ENCODE measurements around the gene CST2. TPM values are rescaled to one million over a fixed set of nuclear protein-coding genes. Genes with fewer than 3 reads are reported as not detected.
"Not testable (repeated sequence)": the region's sequence is repeated elsewhere in the genome, so short reads cannot be mapped to it uniquely, and the experiment has no call there.

CST2 gene
- total and polyA plus RNA-seq, 4 donors = 0.75 TPM; not detected in 3

DNA sequence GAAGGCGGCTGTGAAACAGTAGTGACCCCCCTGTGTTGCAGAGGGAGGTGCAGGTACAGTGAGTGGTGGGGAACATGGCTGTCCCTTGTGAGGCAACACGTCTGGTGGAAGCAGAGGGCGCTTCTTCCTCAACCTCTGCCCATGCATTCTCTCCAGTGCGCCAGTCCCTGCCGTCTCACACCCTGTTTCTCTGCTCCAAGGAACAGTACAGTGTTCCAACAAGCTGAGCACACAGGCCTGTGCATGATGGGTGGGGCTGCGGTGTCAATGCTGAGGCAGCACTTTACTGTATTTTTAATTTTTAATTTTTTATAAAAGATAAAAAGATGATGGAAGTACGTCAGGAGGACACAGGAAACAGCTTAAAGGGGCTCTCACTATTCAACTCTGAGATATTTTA is 32.5 kb downstream of the CST2 start:
- no peaks in the 10 kb centered on the region for H3K4me1 ChIP-seq (ENCODE audit: control insufficient read depth in 1 of 2, insufficient read depth in 2 of 2, low read length in 2 of 2)
- no peak for ATAC-seq (ENCODE audit: low FRiP score)
- H3K27ac ChIP-seq (ENCODE audit: low read depth in 1 of 2, low read length in 2 of 2) = no peak overlapping the region
- H3K9me3 ChIP-seq (ENCODE audit: control insufficient read depth, low read length) = no peaks in the 10 kb centered on the region
- DNase-seq = no peak
- WGBS, 2 donors = 78 to 89% methylated on average over 7 of the region's 7 CpGs
- no peaks in the 10 kb centered on the region for H3K36me3 ChIP-seq (ENCODE audit: control insufficient read depth in 1 of 2, insufficient read depth in 2 of 2, low read length in 1 of 2)
- H3K4me3 ChIP-seq (ENCODE audit: low read length in 2 of 2) = no peak overlapping the region
- H3K27me3 ChIP-seq (ENCODE audit: control insufficient read depth in 1 of 2, insufficient read depth in 2 of 2, low read length in 1 of 2) = no peaks in the 10 kb centered on the region
- intact Hi-C loops (cut with DNase I) = no loop called here

DNA sequence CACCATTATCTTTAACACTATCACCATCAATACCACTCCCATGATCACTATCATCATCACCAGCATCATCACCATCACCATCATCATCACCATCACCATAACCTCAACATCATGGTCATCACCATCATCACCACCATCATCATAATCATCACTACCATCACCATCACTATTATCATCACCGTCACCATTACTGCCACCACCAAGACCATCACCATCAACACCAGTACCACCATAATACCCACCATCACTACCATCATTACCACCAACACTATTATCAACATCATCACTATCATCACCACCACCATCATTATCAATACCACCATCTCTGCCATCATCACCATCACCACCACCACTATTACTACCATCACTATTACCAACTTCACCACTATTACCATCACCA is 43.1 kb downstream of the CST2 start:
- ATAC-seq (ENCODE audit: low FRiP score) = no peak
- WGBS, 2 donors = 84 to 98% methylated on average over 1 of the region's 1 CpG

DNA sequence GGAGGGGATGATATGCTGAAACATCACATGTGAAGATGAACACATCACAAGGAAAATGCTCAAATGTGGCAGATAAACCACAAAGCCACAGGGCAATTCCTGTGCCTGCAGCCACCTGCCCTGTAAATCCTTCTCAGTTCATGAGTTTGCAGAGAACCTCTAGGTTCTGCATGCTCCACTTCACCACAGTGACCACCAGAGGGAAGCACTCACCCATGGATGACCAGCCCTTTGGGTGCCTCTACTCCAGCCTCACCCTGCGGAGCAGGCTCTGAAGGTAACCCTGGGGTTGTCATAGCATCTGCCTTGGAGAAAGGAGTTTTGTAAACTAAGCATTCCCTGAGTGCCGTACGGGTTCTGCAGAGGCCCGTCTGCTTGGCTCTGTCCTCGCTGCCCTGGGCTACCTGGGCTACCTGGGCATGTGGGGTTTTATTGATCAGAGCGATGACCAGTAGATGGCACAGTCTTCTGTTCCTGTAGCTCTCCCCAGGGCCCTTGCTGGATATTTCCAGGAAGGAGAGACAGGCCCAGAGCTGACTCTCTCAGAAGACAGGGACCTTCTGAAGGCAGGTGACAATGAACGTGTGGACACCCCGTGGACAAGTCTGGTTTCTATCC is 44.1 kb downstream of the CST2 start:
- Histone ChIP-seq H3K4me1 (ENCODE audit: control insufficient read depth in 1 of 2, insufficient read depth in 2 of 2, low read length in 2 of 2) (no peaks in the 10 kb centered on the region), H3K36me3 (ENCODE audit: control insufficient read depth in 1 of 2, insufficient read depth in 2 of 2, low read length in 1 of 2) (no peaks in the 10 kb centered on the region), H3K4me3 (ENCODE audit: low read length in 2 of 2) (no peak overlapping the region), H3K9me3 (ENCODE audit: control insufficient read depth, low read length) (no peaks in the 10 kb centered on the region), H3K27me3 (ENCODE audit: control insufficient read depth in 1 of 2, insufficient read depth in 2 of 2, low read length in 1 of 2) (peaks cover 0 to 2% of the 10 kb centered on the region in 2 donors), H3K27ac (ENCODE audit: low read depth in 1 of 2, low read length in 2 of 2) (no peak overlapping the region)
- no peak for DNase-seq
- intact Hi-C loops (cut with DNase I) = no loop called here
- WGBS, 2 donors = 64 to 72% methylated on average over 8 of the region's 8 CpGs
- peak; percentile 59 for ATAC-seq (ENCODE audit: low FRiP score)

More for the DNA sequence above, 43.1 kb downstream of the CST2 start:
- Histone ChIP-seq H3K27me3 (ENCODE audit: control insufficient read depth in 1 of 2, insufficient read depth in 2 of 2, low read length in 1 of 2) (peaks cover 0 to 2% of the 10 kb centered on the region in 2 donors), H3K36me3 (ENCODE audit: control insufficient read depth in 1 of 2, insufficient read depth in 2 of 2, low read length in 1 of 2) (no peaks in the 10 kb centered on the region), H3K27ac (ENCODE audit: low read depth in 1 of 2, low read length in 2 of 2) (no peak overlapping the region), H3K9me3 (ENCODE audit: control insufficient read depth, low read length) (no peaks in the 10 kb centered on the region), H3K4me3 (ENCODE audit: low read length in 2 of 2) (no peak overlapping the region), H3K4me1 (ENCODE audit: control insufficient read depth in 1 of 2, insufficient read depth in 2 of 2, low read length in 2 of 2) (no peaks in the 10 kb centered on the region)
- no peak for DNase-seq
- intact Hi-C loops (cut with DNase I) = no loop called here

DNA sequence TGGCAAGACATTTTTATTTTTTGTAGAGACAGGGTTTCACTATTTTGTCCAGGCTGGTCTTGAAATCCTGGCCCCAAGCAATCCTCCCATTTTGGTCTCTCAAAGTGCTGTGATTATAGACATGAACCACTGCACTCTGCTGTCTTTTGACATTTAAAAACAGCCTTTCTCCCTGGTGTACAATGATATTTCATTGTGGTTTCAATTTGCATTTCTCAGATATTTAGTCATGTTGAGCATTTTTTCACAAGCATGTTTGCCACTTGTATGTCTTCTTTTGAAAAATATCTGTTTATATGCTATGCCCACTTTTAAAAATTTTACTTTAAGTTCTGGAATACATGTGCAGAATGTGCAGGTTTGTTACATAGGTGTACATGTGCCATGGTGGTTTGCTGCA is 47.9 kb downstream of the CST2 start:
- intact Hi-C loops (cut with DNase I); H3K27me3 ChIP-seq (ENCODE audit: control insufficient read depth in 1 of 2, insufficient read depth in 2 of 2, low read length in 1 of 2); H3K4me3 ChIP-seq (ENCODE audit: low read length in 2 of 2); H3K27ac ChIP-seq (ENCODE audit: low read depth in 1 of 2, low read length in 2 of 2); ATAC-seq (ENCODE audit: low FRiP score); H3K4me1 ChIP-seq (ENCODE audit: control insufficient read depth in 1 of 2, insufficient read depth in 2 of 2, low read length in 2 of 2); DNase-seq; H3K36me3 ChIP-seq (ENCODE audit: control insufficient read depth in 1 of 2, insufficient read depth in 2 of 2, low read length in 1 of 2); H3K9me3 ChIP-seq (ENCODE audit: control insufficient read depth, low read length): not testable (repeated sequence)

DNA sequence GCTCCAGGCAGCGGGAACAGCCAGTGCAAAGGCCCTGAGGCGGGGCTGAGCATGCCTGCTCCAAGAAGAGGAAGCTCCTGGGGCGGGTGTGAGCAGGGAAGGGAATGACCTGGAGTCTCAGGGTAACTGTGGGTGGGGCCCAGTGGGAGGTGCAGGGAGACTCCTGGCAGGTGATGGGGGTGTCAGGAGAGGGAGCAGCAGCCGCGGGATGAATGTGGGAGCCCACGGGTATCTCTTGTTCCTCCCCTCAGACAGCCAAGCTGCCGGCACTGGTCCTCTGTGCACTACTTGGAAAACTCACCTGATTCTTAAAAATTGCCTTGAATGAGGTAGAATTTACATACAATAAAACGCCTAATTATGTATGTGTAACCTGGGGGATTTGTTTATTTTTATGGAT is 49.1 kb downstream of the CST2 start:
- H3K4me3 ChIP-seq (ENCODE audit: low read length in 2 of 2); H3K4me1 ChIP-seq (ENCODE audit: control insufficient read depth in 1 of 2, insufficient read depth in 2 of 2, low read length in 2 of 2); H3K27ac ChIP-seq (ENCODE audit: low read depth in 1 of 2, low read length in 2 of 2); H3K27me3 ChIP-seq (ENCODE audit: control insufficient read depth in 1 of 2, insufficient read depth in 2 of 2, low read length in 1 of 2); ATAC-seq (ENCODE audit: low FRiP score); H3K36me3 ChIP-seq (ENCODE audit: control insufficient read depth in 1 of 2, insufficient read depth in 2 of 2, low read length in 1 of 2); H3K9me3 ChIP-seq (ENCODE audit: control insufficient read depth, low read length); intact Hi-C loops (cut with DNase I); DNase-seq: not testable (repeated sequence)
- WGBS, 2 donors = 75 to 82% methylated on average over 6 to 8 of the region's 8 CpGs

DNA sequence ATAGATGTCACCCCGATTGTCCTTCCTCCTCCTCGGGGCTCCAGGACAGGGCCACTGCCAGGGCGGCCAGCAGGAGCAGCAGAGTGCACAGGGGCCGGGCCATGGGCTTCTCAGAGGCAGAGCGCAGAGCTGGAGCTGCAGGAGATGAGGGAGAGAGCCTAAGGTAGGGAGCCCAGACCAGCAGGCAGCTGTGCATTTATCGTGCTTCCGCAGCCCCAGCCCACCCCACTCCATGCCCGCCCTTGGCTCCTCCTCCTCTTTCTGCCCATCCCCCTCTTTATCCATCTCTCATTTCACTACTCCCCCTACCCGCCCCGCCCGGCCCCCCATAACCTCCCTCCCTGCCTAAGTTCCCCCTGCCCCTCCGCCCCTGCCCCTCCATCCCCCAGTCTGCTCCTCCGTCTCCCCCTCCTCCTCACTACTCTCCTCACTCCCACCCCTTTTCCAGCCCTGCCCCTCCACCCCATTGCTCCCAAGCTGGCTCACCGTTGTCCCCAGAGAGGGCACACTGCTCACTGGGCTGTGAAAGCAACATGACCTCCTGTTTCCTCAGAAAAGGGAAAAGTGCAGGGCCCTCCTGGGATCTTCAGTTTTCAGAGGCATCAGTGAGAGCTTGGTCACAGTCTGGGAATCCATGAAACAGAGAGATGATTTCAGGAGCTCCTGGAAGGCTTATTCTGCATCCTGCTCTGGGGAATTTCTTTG is 50.3 kb downstream of the CST2 start:
- ATAC-seq (ENCODE audit: low FRiP score) (peak; percentile 31), DNase-seq (no peak)
- Histone ChIP-seq H3K4me1 (ENCODE audit: control insufficient read depth in 1 of 2, insufficient read depth in 2 of 2, low read length in 2 of 2) (no peaks in the 10 kb centered on the region), H3K27me3 (ENCODE audit: control insufficient read depth in 1 of 2, insufficient read depth in 2 of 2, low read length in 1 of 2) (no peaks in the 10 kb centered on the region), H3K4me3 (ENCODE audit: low read length in 2 of 2) (no peak overlapping the region), H3K27ac (ENCODE audit: low read depth in 1 of 2, low read length in 2 of 2) (no peak overlapping the region), H3K36me3 (ENCODE audit: control insufficient read depth in 1 of 2, insufficient read depth in 2 of 2, low read length in 1 of 2) (no peaks in the 10 kb centered on the region), H3K9me3 (ENCODE audit: control insufficient read depth, low read length) (no peaks in the 10 kb centered on the region)
- 18 to 20% methylated on average over 10 to 14 of the region's 14 CpGs for WGBS, 2 donors
- intact Hi-C loops (cut with DNase I) = no loop called here

DNA sequence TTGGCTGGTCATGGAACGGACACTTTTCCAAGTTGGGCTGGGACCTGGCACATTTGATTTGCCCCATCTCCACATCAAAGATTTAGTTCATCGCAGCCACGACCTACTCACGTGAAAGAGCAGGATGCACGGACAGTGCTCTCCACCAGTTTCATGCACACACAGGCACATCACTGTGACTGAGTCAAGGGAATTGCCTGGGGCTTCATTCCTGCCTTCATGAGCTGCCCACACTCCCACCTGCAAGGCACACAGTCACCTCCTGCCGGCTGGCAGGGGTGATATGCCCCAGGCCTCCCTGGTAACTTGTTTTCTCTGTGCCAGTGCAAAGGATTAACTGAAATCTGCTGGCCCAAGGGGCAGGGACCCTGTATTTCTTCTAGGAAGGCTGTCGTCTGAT is 52.4 kb downstream of the CST2 start:
- H3K27ac ChIP-seq (ENCODE audit: low read depth in 1 of 2, low read length in 2 of 2) = no peak overlapping the region
- ATAC-seq (ENCODE audit: low FRiP score) (no peak), DNase-seq (no peak)
- H3K27me3 ChIP-seq (ENCODE audit: control insufficient read depth in 1 of 2, insufficient read depth in 2 of 2, low read length in 1 of 2) = no peaks in the 10 kb centered on the region
- no peak overlapping the region for H3K4me3 ChIP-seq (ENCODE audit: low read length in 2 of 2)
- H3K36me3 ChIP-seq (ENCODE audit: control insufficient read depth in 1 of 2, insufficient read depth in 2 of 2, low read length in 1 of 2) = no peaks in the 10 kb centered on the region
- intact Hi-C loops (cut with DNase I) = no loop called here
- 82 to 85% methylated on average over 7 of the region's 7 CpGs for WGBS, 2 donors
- no peaks in the 10 kb centered on the region for H3K4me1 ChIP-seq (ENCODE audit: control insufficient read depth in 1 of 2, insufficient read depth in 2 of 2, low read length in 2 of 2)
- no peaks in the 10 kb centered on the region for H3K9me3 ChIP-seq (ENCODE audit: control insufficient read depth, low read length)
